Neural cell (in vitro differentiated cells): ENCODE data around the gene PRKD1. TPM values are rescaled to one million over a fixed set of nuclear protein-coding genes. Genes with fewer than 3 reads are reported as not detected.
"Not testable (repeated sequence)": the region's sequence is repeated elsewhere in the genome, so short reads cannot be mapped to it uniquely, and the experiment has no call there.

Source experiments
- H2AFZ ChIP-seq: fragments of 200-600, 300-800 bp; sonication (generic), shearing (Covaris generic); 2 replicates; pipeline ENCODE4 v1.6.0; 2014; ENCODE audit warnings: low read depth, mild to moderate bottlenecking, antibody characterized with exemption, low read length, moderate library complexity
- H3F3A ChIP-seq: fragments of 200-600 bp; shearing (Covaris generic); 2 replicates; pipeline ENCODE4 v1.6.1; 2016; ENCODE audit warnings: mild to moderate bottlenecking, moderate library complexity, mixed read lengths, antibody characterized with exemption, low read length; ENCODE audit not compliant: insufficient read depth, poor library complexity, severe bottlenecking
- H3K27ac ChIP-seq: fragments of 200-600, 300-800 bp; sonication (generic), shearing (Covaris generic); 2 replicates; pipeline ENCODE4 v1.5.1; 2014; ENCODE audit warnings: mild to moderate bottlenecking, low read length, moderate library complexity
- H3K27me3 ChIP-seq: fragments of 300-800, 200-600 bp; sonication (generic), shearing (Covaris generic); 2 replicates; pipeline ENCODE4 v1.6.0; 2014; ENCODE audit warnings: mild to moderate bottlenecking, low read depth, low read length, moderate library complexity; ENCODE audit not compliant: insufficient read depth
- H3K36me3 ChIP-seq: fragments of 300-800, 200-600 bp; sonication (generic), shearing (Covaris generic); 2 replicates; pipeline ENCODE4 v1.5.1; 2014; ENCODE audit warnings: mild to moderate bottlenecking, antibody characterized with exemption, low read length, moderate library complexity; ENCODE audit not compliant: insufficient read depth
- H3K4me2 ChIP-seq: fragments of 300-800, 200-600 bp; sonication (generic), shearing (Covaris generic); 2 replicates; pipeline ENCODE4 v1.6.0; 2014; ENCODE audit warnings: mild to moderate bottlenecking, low read length
- H3K4me3 ChIP-seq: fragments of 300-800, 200-600 bp; sonication (generic), shearing (Covaris generic); 2 replicates; pipeline ENCODE4 v1.5.1; 2014; ENCODE audit warnings: mild to moderate bottlenecking, low read length, moderate library complexity
- H3K79me2 ChIP-seq: fragments of 200-600 bp; shearing (Covaris generic); replicated peaks from 2 replicates; pipeline ENCODE4 v1.6.0; 2014; ENCODE audit warnings: mild to moderate bottlenecking, low read length, moderate library complexity; ENCODE audit not compliant: insufficient read depth
- H3K9ac ChIP-seq: fragments of 300-800, 200-600 bp; sonication (generic), shearing (Covaris generic); 2 replicates; pipeline ENCODE4 v1.6.1; 2016; ENCODE audit warnings: mild to moderate bottlenecking, low read length, mixed read lengths
- H3K9me2 ChIP-seq: fragments of 200-600 bp; shearing (Covaris generic); 2 replicates; pipeline ENCODE4 v1.6.1; 2016; ENCODE audit warnings: mild to moderate bottlenecking, low read length, mixed read lengths; ENCODE audit not compliant: insufficient read depth
- H3K9me3 ChIP-seq: fragments of 200-600, 300-800 bp; sonication (generic), shearing (Covaris generic); 2 replicates; pipeline ENCODE4 v1.6.1; 2016; ENCODE audit warnings: mild to moderate bottlenecking, mixed run types, low read length, moderate library complexity, mixed read lengths
- H4K20me1 ChIP-seq: fragments of 200-600 bp; shearing (Covaris generic); 2 replicates; pipeline ENCODE4 v1.6.1; 2016; ENCODE audit warnings: mild to moderate bottlenecking, mixed run types; ENCODE audit not compliant: insufficient read depth
- EP300 ChIP-seq: fragments of 450-650 bp; conservative IDR thresholded peaks from 2 replicates; pipeline ENCODE4 v1.6.1; 2014; ENCODE audit warnings: antibody characterized with exemption, mild to moderate bottlenecking, moderate library complexity; ENCODE audit not compliant: poor library complexity, severe bottlenecking
- EZH2 ChIP-seq: fragments of 200-600, 300-800 bp; shearing (Covaris generic), sonication (generic); IDR thresholded peaks from 2 replicates; pipeline ENCODE4 v1.6.1; 2014; ENCODE audit warnings: antibody characterized with exemption, low read length, borderline replicate concordance, mild to moderate bottlenecking; ENCODE audit not compliant: insufficient read depth, poor library complexity, severe bottlenecking
- MXI1 ChIP-seq: fragments of 450-650 bp; conservative IDR thresholded peaks from 2 replicates; pipeline ENCODE4 v1.6.1; 2014; ENCODE audit warnings: antibody characterized with exemption, mild to moderate bottlenecking; ENCODE audit not compliant: poor library complexity, severe bottlenecking
- POLR2AphosphoS5 ChIP-seq: IDR thresholded peaks from 2 replicates; pipeline ENCODE4 v1.6.1; 2012
- RAD21 ChIP-seq: fragments of 450-650 bp; conservative IDR thresholded peaks from 2 replicates; pipeline ENCODE4 v1.6.1; 2014; ENCODE audit warnings: antibody characterized with exemption, mild to moderate bottlenecking, moderate library complexity
- SMC3 ChIP-seq: fragments of 450-650 bp; conservative IDR thresholded peaks from 2 replicates; pipeline ENCODE4 v1.6.1; 2014; ENCODE audit warnings: antibody characterized with exemption, mild to moderate bottlenecking, moderate library complexity; ENCODE audit not compliant: poor library complexity
- TAF1 ChIP-seq: IDR thresholded peaks from 2 replicates; pipeline ENCODE4 v1.6.1; 2012; ENCODE audit warnings: low read depth
- polyA plus RNA-seq: library from polyadenylated mRNA; depleted of rRNA; stranded (reverse); fragments of >200 nt; gene quantifications from 2 replicates; pipeline ENCODE4 v1.2.3, GENCODE V29; 2014
- TF ChIP-seq, protein P1 (sequence below): fragments of 450-650 bp; IDR thresholded peaks from 2 replicates; pipeline ENCODE4 v1.5.1; 2014; ENCODE audit warnings: antibody characterized with exemption, mild to moderate bottlenecking, moderate library complexity; ENCODE audit not compliant: poor library complexity, severe bottlenecking
- TF ChIP-seq, protein P2 (sequence below): IDR thresholded peaks from 2 replicates; pipeline ENCODE4 v1.6.1; 2012; ENCODE audit warnings: borderline replicate concordance

PRKD1 gene
- polyA plus RNA-seq, 1 donor from 2014 or later: 9.6 TPM

DNA sequence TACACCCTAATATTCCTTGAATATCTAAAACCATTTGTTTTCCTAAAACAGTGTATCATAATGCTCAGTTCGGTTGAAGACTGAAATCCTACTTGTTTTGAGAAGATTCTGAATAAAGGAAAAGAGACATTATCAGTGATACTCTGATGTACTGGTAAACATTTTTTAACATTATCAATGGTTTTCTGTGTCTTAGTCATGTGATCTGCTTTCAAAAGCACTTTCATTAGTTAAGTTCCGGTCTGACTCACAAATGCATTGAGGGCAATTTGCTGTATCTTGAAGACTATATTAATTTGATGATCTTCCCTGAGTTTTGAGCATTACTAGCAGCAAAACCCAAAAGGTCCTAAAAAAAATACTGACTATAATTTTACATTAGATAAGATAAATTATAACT is 145.6 kb downstream of the PRKD1 start:
- Histone ChIP-seq H3K27me3 (no peaks in the 10 kb centered on the region), H3K9me2 (no peaks in the 10 kb centered on the region), H3K4me3 (no peak overlapping the region), H3K4me2 (no peak overlapping the region), H3K9me3 (no peaks in the 10 kb centered on the region), H3F3A (no peaks in the 10 kb centered on the region), H3K9ac (no peak overlapping the region), H3K36me3 (no peaks in the 10 kb centered on the region), H3K27ac (no peak overlapping the region), H3K79me2 (no peaks in the 10 kb centered on the region), H4K20me1 (no peaks in the 10 kb centered on the region), H2AFZ (no peak overlapping the region)
- TF ChIP-seq POLR2AphosphoS5 (no peak), EP300 (no peak)

DNA sequence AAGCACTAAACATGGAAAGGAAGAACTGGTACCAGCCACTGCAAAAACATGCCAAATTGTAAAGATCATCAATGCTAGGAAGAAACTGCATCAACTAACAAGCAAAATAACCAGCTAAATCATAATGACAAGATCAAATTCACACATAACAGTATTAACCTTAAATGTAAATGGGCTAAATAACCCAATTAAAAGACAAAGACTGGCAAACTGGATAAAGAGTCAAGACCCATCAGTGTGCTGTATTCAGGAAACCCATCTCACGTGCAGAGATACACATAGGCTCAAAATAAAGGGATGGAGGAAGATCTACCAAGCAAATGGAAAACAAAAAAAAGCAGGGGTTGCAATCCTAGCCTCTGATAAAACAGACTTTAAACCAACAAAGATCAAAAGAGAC is 150.5 kb downstream of the PRKD1 start:
- H3K9me3 ChIP-seq, H2AFZ ChIP-seq, H3K4me3 ChIP-seq, H3K27me3 ChIP-seq, H3K27ac ChIP-seq, H3K36me3 ChIP-seq, H3K9ac ChIP-seq, H4K20me1 ChIP-seq, H3F3A ChIP-seq, H3K9me2 ChIP-seq, H3K79me2 ChIP-seq, H3K4me2 ChIP-seq: not testable (repeated sequence)

DNA sequence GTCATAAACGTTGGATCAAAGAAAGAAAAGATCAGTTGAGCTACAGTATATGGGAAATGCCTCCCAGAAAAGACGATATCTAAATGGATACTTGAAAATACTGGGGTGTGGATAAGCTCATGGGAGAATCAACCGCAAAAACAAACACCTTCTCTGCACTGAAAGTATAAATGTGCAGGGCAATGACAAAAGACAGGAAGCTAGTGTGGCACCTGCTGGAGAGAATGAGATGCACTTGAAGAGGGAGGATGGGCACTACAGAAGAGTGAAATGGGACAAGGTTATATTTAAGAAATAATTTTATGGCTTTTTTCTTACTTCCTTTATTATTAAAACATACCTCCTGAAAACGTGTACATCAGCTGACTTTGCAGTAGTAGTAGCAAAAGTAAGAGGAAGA is 153.7 kb downstream of the PRKD1 start:
- no peaks in the 10 kb centered on the region for H3F3A ChIP-seq
- H3K9ac ChIP-seq: no peak overlapping the region
- H3K9me2 ChIP-seq: no peaks in the 10 kb centered on the region
- TF ChIP-seq SMC3 (no peak), POLR2AphosphoS5 (no peak), MXI1 (no peak), RAD21 (no peak), EP300 (no peak)
- TF ChIP-seq, protein P1, sequence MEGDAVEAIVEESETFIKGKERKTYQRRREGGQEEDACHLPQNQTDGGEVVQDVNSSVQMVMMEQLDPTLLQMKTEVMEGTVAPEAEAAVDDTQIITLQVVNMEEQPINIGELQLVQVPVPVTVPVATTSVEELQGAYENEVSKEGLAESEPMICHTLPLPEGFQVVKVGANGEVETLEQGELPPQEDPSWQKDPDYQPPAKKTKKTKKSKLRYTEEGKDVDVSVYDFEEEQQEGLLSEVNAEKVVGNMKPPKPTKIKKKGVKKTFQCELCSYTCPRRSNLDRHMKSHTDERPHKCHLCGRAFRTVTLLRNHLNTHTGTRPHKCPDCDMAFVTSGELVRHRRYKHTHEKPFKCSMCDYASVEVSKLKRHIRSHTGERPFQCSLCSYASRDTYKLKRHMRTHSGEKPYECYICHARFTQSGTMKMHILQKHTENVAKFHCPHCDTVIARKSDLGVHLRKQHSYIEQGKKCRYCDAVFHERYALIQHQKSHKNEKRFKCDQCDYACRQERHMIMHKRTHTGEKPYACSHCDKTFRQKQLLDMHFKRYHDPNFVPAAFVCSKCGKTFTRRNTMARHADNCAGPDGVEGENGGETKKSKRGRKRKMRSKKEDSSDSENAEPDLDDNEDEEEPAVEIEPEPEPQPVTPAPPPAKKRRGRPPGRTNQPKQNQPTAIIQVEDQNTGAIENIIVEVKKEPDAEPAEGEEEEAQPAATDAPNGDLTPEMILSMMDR: no peak
- no peak overlapping the region for H2AFZ ChIP-seq
- no peak overlapping the region for H3K27ac ChIP-seq
- no peaks in the 10 kb centered on the region for H3K79me2 ChIP-seq
- H3K27me3 ChIP-seq: no peaks in the 10 kb centered on the region
- H4K20me1 ChIP-seq: no peaks in the 10 kb centered on the region
- H3K9me3 ChIP-seq: no peaks in the 10 kb centered on the region
- no peaks in the 10 kb centered on the region for H3K36me3 ChIP-seq
- no peak overlapping the region for H3K4me3 ChIP-seq
- no peak overlapping the region for H3K4me2 ChIP-seq

DNA sequence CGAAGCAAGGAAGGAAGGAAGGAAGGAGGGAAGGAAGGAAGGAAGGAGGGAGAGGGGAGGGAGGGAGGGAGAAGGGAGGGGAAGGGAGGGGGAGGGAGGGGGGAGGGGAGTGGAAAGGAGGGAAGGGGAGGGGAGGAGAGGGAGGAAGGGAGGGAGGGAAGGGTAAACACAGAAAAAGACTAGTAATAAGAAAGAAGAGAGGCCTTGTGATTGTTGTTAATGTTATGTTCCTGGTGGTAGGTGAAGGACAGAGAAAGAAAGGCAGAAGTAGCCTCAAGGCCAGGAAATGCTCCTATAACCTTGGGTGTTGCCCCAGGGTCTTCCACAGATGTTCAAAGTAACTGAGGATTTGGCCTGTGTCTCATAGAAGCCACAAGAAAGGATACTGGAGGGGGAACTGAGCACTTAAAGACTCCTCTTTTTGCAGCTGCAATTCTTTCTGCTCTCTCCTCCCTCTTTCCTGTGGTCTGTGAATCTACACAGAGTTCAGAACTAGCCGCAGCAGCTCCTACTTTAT is 164.2 kb downstream of the PRKD1 start:
- TF ChIP-seq SMC3: no peak
- TF ChIP-seq, protein P2, sequence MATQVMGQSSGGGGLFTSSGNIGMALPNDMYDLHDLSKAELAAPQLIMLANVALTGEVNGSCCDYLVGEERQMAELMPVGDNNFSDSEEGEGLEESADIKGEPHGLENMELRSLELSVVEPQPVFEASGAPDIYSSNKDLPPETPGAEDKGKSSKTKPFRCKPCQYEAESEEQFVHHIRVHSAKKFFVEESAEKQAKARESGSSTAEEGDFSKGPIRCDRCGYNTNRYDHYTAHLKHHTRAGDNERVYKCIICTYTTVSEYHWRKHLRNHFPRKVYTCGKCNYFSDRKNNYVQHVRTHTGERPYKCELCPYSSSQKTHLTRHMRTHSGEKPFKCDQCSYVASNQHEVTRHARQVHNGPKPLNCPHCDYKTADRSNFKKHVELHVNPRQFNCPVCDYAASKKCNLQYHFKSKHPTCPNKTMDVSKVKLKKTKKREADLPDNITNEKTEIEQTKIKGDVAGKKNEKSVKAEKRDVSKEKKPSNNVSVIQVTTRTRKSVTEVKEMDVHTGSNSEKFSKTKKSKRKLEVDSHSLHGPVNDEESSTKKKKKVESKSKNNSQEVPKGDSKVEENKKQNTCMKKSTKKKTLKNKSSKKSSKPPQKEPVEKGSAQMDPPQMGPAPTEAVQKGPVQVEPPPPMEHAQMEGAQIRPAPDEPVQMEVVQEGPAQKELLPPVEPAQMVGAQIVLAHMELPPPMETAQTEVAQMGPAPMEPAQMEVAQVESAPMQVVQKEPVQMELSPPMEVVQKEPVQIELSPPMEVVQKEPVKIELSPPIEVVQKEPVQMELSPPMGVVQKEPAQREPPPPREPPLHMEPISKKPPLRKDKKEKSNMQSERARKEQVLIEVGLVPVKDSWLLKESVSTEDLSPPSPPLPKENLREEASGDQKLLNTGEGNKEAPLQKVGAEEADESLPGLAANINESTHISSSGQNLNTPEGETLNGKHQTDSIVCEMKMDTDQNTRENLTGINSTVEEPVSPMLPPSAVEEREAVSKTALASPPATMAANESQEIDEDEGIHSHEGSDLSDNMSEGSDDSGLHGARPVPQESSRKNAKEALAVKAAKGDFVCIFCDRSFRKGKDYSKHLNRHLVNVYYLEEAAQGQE: no peak
- TF ChIP-seq EP300: no peak
- TF ChIP-seq MXI1: no peak
- no peak for TF ChIP-seq EZH2
- TF ChIP-seq, protein P1: no peak
- TF ChIP-seq POLR2AphosphoS5: no peak
- no peak for TF ChIP-seq TAF1
- no peak for TF ChIP-seq RAD21
- Histone ChIP-seq H3K9me3 (no peaks in the 10 kb centered on the region), H3K79me2 (peaks cover 3% of the 10 kb centered on the region)

More for the DNA sequence above, 164.2 kb downstream of the PRKD1 start:
- Histone ChIP-seq H3F3A (no peaks in the 10 kb centered on the region), H2AFZ (no peak overlapping the region), H3K9ac (no peak overlapping the region), H3K27me3 (no peaks in the 10 kb centered on the region), H3K27ac (no peak overlapping the region), H3K36me3 (no peaks in the 10 kb centered on the region), H3K4me2 (no peak overlapping the region), H3K9me2 (no peaks in the 10 kb centered on the region), H3K4me3 (no peak overlapping the region), H4K20me1 (no peaks in the 10 kb centered on the region)
